OCI-LY1 (cell line): ENCODE measurements around the gene NCF4.

ENCODE experiments used
- CTCF ChIP-seq: fragments of 200-600 bp; sonication (generic), shearing (Covaris generic); IDR thresholded peaks from 2 replicates; pipeline ENCODE4 v1.5.1; 2017; ENCODE audit warnings: mild to moderate bottlenecking, antibody characterized with exemption, low read length, moderate library complexity, mixed read lengths
- EZH2 ChIP-seq: fragments of 200-600 bp; sonication (generic), shearing (Covaris generic); IDR thresholded peaks from 2 replicates; pipeline ENCODE4 v1.8.0; 2017; ENCODE audit warnings: borderline replicate concordance, mixed run types, mild to moderate bottlenecking, antibody characterized with exemption, low read length, moderate library complexity, mixed read lengths

GRCh38 chr22:36846949-36847348 is 13.9 kb upstream of the NCF4 start:
- TF ChIP-seq CTCF (no peak), EZH2 (no peak)
